AG10803 (cell line): Measurements from ENCODE around the gene SLC46A1.

Experiments
- DNase-seq: peaks from one replicate; pipeline ENCODE4 v3.0.0; 2010; ENCODE audit warnings: low read depth
- H3K4me3 ChIP-seq: 2 replicates; pipeline ENCODE4 v1.5.1; 2011; ENCODE audit warnings: mild to moderate bottlenecking, low read length, control low read depth
- CTCF ChIP-seq: conservative IDR thresholded peaks from 2 replicates; pipeline ENCODE4 v1.5.1; 2011; ENCODE audit warnings: mild to moderate bottlenecking, low read length, control low read depth, inconsistent platforms

SLC46A1 gene

GRCh38 chr17:28369684-28370034, 36.4 kb downstream of the SLC46A1 start:
- no peak overlapping the region for H3K4me3 ChIP-seq
- DNase-seq: no peak
- no peak for TF ChIP-seq CTCF

GRCh38 chr17:28368915-28369683, 36.9 kb downstream of the SLC46A1 start:
- TF ChIP-seq CTCF: no peak
- no peak overlapping the region for H3K4me3 ChIP-seq
- DNase-seq: no peak

- no peak for DNase-seq
- no peak for TF ChIP-seq CTCF
- no peak overlapping the region for H3K4me3 ChIP-seq
Measured at GRCh38 chr17:28368306-28368831, 37.6 kb downstream of the SLC46A1 start.

GRCh38 chr17:28367641-28368305, 38.2 kb downstream of the SLC46A1 start:
- no peak for DNase-seq
- H3K4me3 ChIP-seq: no peak overlapping the region

GRCh38 chr17:28366605-28367004, 39.4 kb downstream of the SLC46A1 start:
- no peak for DNase-seq
- H3K4me3 ChIP-seq: no peak overlapping the region
- TF ChIP-seq CTCF: no peak

More at GRCh38 chr17:28367641-28368305, 38.2 kb downstream of the SLC46A1 start:
- no peak for TF ChIP-seq CTCF

GRCh38 chr17:28365487-28365886, 40.5 kb downstream of the SLC46A1 start:
- DNase-seq: no peak
- no peak for TF ChIP-seq CTCF
- H3K4me3 ChIP-seq: no peak overlapping the region
